Measurements from ENCODE around the gene PCDH1.

The PCDH1 gene

DNA sequence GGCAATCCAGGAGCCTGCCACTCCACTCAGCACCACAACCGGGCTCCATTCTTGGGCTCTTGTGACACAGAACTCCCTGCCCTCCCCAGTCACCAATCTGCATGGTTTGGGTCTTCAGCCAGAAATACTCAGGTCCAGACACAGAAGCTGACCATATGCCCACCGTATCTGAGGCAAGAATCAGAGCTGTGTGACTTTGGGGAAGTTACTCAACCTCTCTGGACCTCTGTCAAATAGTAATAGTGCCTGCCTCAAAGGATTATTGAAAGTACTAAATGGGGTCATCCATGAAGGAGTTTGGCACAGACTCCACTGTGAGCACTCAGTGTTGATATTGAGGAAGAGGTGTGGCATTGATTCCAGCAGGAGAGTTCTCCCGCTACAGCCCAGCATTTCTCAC is 67.5 kb downstream of the PCDH1 start:
- DNase-seq (ENCODE audit: low read depth, low spot score), result no peak

DNA sequence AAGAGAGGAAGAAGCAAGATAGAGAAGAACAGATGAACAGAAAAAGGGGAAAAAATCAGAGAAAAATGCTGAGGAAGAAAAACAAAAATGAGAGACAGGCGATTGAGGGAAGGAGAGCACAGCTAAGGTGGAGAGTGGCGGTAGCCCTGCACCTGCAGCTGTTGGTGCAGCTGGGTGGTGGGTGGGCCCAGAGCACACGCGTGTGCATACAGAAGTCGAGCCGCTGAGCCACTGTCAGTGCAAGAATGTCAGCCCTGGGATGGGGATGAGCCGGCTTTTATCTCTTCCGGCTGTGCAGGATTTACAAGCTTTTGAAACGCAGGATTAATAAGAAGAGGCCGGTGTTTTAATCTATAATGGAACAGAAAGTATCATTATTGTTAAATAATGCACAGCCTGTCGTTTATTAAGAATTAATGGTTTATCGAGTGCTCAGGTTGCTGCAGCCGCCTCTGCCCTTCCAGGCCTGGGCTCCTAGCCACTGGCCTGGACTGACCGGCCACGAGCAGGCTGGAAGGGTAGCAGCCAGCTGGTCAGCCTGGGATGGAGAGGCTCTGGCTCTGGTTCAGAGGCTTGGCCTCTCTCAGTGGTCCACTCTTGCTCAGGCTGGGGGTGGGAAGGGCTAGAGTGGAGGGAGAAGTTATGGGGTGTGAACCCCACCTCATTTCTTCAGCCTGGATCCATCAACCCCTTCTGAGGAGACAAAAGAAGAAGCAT is 68.7 kb downstream of the PCDH1 start:
- DNase-seq (ENCODE audit: low read depth, low spot score), result no peak

DNA sequence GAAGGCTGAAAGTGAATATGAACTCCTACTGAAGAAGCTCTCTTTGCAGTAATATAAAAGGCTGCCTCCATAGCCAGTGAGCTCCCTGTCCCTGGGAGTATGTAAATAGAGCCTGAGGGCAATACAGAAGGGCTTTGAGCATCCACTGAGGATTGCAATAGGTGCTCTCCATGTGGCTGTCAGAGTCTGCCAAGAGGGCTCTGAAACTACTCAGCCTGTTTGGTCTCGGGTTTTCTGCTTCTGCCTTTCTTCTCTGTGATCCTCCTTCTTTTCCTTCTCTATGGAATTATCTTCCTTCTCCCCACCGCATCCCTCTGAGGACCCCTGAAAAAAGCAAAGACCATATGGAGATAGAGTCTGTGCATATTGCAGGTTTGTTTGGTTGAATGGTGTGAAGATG is 69.4 kb downstream of the PCDH1 start:
- DNase-seq (ENCODE audit: low read depth, low spot score), result no peak

DNA sequence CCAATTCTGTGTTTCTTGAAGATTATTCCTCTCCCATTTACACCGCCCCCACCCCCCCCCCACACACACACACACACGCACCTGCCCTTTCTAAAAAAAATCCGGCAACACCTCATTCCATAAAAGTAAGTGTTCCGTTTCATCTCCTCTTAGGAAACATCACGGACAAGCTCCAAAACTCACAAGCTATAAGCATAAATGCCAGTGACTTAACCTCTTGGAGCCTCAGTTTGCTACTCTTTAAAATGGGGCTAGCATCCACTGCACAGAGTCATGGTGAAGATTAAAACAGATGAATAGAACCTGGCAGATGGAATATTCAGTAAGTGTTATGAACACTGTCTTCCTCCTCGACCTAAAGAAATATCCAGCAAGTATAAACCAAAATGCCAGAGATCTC is 70.5 kb downstream of the PCDH1 start:
- no peak for DNase-seq (ENCODE audit: low read depth, low spot score)

DNA sequence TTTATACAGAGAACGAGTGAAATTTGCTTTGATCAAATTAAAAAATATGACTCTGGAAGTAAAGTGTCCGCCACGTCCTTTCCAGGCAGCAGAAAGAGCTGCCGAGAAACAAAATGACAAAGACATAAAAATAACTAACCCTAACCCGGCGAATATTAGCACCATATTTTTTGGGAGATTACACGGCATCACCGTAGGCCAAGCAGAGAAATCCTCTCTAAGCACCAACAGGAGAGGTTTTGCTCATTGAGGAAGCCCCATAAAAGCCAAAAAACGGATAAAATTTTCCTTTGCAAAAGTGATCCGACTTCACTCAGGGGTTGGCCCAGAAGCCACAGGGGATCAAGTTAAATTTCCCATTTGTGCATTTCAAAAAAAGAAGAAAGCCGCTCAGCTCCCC is 70.9 kb downstream of the PCDH1 start:
- DNase-seq (ENCODE audit: low read depth, low spot score), result no peak

DNA sequence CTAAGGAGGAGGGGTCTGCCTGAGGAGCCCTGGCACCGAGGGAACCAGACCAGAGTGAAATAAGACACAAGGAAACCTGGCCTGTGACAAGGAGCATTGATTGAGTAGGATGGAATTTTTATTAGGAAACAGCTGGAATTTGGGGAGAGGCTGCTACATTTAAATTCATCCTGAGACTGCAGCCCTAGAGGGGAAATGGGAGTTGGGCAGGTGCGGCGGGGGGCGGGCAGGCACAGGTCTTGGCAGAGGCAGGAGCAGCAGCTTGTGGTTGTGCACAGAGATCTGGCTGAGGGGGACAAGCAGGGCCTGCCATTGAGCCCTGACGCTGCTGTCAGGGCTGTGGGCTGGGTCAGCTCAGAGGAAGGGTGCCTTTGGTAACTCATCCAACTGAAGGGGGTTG is 71.6 kb downstream of the PCDH1 start:
- DNase-seq (ENCODE audit: low read depth, low spot score), result no peak

DNA sequence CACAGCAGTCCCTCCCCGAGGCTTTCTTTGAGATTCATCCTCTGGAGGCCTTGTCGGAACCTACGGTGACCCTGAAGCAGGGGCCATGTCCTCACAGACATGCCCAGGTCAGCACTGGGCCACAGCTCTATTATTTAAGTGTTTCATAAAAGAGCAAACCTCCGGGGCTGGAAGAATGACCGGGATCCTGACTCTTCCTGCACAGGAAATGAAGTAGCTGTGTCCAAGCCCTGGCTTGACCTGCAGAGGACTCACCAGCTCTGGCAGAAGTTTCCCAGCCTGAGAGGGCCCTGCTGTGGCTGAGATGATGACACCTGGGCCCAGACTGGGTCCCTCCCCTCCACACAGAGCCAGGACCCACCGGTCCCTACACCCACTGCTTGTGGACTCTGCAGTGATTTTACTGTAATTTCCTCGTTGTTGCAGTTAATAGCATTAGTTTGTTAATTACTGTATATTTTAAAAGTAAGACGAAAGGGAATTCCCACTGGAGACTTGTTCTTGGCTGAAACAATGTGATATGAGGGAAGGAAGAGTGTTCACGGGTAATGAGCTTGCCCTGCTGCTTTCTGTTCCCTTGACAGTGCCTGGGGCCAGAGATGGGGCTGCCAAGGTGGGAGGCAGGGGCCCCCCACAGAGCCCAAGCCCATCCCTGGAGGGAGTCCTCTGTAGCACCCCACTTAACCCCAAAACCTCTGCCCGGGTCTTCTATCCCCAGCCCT is 72.2 kb downstream of the PCDH1 start:
- DNase-seq (ENCODE audit: low read depth, low spot score), result no peak

DNA sequence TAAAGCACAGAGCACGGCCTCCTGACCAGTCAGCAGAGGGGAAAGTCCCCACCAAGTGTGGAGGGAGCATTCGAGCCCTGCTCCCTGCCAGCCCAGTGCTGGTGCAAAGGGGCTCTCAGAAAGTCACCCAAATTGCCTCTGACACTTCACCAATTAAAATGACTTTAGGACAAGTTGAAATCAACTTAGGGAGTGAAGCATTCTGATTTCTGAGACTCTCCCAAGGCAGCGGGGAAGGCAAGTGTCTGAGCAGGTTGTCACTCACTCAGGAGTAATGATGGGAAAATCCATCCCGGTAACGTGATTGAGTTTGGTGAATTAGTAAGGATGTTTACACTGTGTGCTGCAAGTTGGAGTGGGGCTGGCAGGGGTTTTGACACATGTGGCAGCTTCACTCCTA is 73.7 kb downstream of the PCDH1 start:
- no peak for DNase-seq (ENCODE audit: low read depth, low spot score)
